PFSK-1 (cell line): Measurements from ENCODE around the gene IL1A.

Experiments
- POLR2AphosphoS5 ChIP-seq: IDR thresholded peaks from 2 replicates; pipeline ENCODE4 v1.6.1; 2012; ENCODE audit warnings: low read depth, mild to moderate bottlenecking, control low read depth, low read length, moderate library complexity
- REST ChIP-seq, 2 experiments: IDR thresholded peaks; 2 replicates each; pipeline versions ENCODE4 v1.6.1 to v1.8.0; 2011 to 2012; ENCODE audit warnings: low read depth in 2 of 2, low read length in 2 of 2, control low read depth in 1 of 2, inconsistent platforms in 1 of 2, mild to moderate bottlenecking in 1 of 2, moderate library complexity in 1 of 2; ENCODE audit not compliant: insufficient read depth in 1 of 2
- SIN3A ChIP-seq: IDR thresholded peaks from 2 replicates; pipeline ENCODE4 v1.6.1; 2012; ENCODE audit warnings: mild to moderate bottlenecking, low read length, moderate library complexity, borderline replicate concordance; ENCODE audit not compliant: insufficient read depth
- TAF1 ChIP-seq: IDR thresholded peaks from 2 replicates; pipeline ENCODE4 v1.6.1; 2012; ENCODE audit warnings: low read length, control low read depth, borderline replicate concordance; ENCODE audit not compliant: insufficient read depth

DNA sequence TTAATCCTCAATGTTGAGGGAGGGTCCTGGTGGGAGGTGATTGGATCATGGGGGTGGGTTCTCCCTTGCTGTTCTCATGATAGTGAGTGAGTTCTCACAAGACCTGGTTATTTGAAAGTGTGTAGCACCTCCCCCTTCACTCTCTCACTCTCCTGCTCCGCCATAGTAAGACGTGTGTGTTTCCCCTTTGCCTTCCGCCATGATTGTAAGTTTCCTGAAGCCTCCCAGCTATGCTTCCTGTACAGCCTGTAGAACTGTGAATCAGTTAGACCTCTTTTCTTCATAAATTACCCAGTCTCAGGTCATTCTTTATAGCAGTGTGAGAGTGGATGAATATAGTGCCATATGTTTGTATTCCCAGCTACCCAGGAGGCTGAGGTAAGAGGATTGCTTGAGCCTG, 42.7 kb upstream of the IL1A start:
- TF ChIP-seq TAF1 (no peak), POLR2AphosphoS5 (no peak), SIN3A (no peak), REST (IDR thresholded peaks at IDR 0.05; ENCODE audit: insufficient read depth in 1 of 2, low read depth in 2 of 2, low read length in 2 of 2) (no peak)
